Measurements from ENCODE around the gene SERPINA7. TPM values are rescaled to one million over a fixed set of nuclear protein-coding genes. Genes with fewer than 3 reads are reported as not detected.
A peak's percentile ranks its signal among the peaks of the same experiment; 100 is the strongest.

SERPINA7 gene
- total RNA-seq, 1 experiment from 2014 or later, result not detected

GRCh38 chrX:106039920-106040319 lies 1.4 kb upstream of the SERPINA7 start:
- POLR2A ChIA-PET, result no interaction called here
- H3K4me3 ChIP-seq (replicated peaks in 1 of 2; ENCODE audit: low read depth in 1 of 2, low read length in 2 of 2), result no peak overlapping the region
- peak; percentile 8 for DNase-seq (ENCODE audit: low read depth, low spot score)
- H3K27me3 ChIP-seq (ENCODE audit: insufficient read depth, low read length), result no peaks in the 10 kb centered on the region
- intact Hi-C loops (cut with micrococcal nuclease), result loop anchor here (5.0 kb wide), 1 partner anchor 357 kb away; no protein-coding TSS in a partner anchor
- TF ChIP-seq RAD21 (IDR thresholded peaks at IDR 0.05; ENCODE audit: low read depth) (peak; percentile 42; the same call in 1 of the 2 replicates), ZNF274 (IDR thresholded peaks at IDR 0.05; ENCODE audit: low read depth, low read length) (no peak)
- TF ChIP-seq, protein P1, sequence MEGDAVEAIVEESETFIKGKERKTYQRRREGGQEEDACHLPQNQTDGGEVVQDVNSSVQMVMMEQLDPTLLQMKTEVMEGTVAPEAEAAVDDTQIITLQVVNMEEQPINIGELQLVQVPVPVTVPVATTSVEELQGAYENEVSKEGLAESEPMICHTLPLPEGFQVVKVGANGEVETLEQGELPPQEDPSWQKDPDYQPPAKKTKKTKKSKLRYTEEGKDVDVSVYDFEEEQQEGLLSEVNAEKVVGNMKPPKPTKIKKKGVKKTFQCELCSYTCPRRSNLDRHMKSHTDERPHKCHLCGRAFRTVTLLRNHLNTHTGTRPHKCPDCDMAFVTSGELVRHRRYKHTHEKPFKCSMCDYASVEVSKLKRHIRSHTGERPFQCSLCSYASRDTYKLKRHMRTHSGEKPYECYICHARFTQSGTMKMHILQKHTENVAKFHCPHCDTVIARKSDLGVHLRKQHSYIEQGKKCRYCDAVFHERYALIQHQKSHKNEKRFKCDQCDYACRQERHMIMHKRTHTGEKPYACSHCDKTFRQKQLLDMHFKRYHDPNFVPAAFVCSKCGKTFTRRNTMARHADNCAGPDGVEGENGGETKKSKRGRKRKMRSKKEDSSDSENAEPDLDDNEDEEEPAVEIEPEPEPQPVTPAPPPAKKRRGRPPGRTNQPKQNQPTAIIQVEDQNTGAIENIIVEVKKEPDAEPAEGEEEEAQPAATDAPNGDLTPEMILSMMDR (IDR thresholded peaks at IDR 0.05 in 2 of 3, conservative IDR thresholded peaks at IDR 0.05 in 1 of 3; ENCODE audit: borderline replicate concordance in 1 of 3, insufficient read depth in 1 of 3, low read depth in 2 of 3, low read length in 2 of 3), result peak; percentile 21 to 46 (median 42); a peak in 4 of 6 replicates
- RAD21 ChIA-PET (ENCODE audit: low non-redundant PET in 1 of 2, low total read pairs in 2 of 2, uncharacterized antibody in 2 of 2, unreplicated experiment in 2 of 2), result interaction anchor here in 1 of 2 experiments (1.1 kb wide), 1 partner anchor 358 kb away, joined by 5 read pairs; no protein-coding TSS in a partner anchor
- H3K9me2 ChIP-seq (ENCODE audit: insufficient read depth), result no peaks in the 10 kb centered on the region
- H3K4me1 ChIP-seq (ENCODE audit: control insufficient read depth in 1 of 2, insufficient read depth in 2 of 2, low read length in 2 of 2), result no peaks in the 10 kb centered on the region
- no peaks in the 10 kb centered on the region for H3K9me3 ChIP-seq (ENCODE audit: control insufficient read depth in 1 of 2, insufficient read depth in 1 of 2, low read depth in 1 of 2, low read length in 2 of 2)
- no peak overlapping the region for H3K4me2 ChIP-seq (ENCODE audit: low read length)
- no peak overlapping the region for H3K27ac ChIP-seq (ENCODE audit: low read depth, low read length)
- H2AFZ ChIP-seq (ENCODE audit: low read depth, low read length, poor library complexity, severe bottlenecking), result no peak overlapping the region
- no peaks in the 10 kb centered on the region for H3K36me3 ChIP-seq (ENCODE audit: control insufficient read depth in 1 of 2, insufficient read depth in 2 of 2, low read length in 2 of 2)
- no peak overlapping the region for H3K9ac ChIP-seq (ENCODE audit: low read length)
- no peaks in the 10 kb centered on the region for H4K20me1 ChIP-seq (ENCODE audit: insufficient read depth)
- peak; percentile 80 for ATAC-seq
- CTCF ChIA-PET, result interaction anchor here (0.7 to 2.4 kb wide), 3 partner anchors 65 to 353 kb away, joined by 3 to 8 read pairs (median 4); no protein-coding TSS in a partner anchor
- BruUV-seq (replicated peaks), result no TSS peak
- H3K79me2 ChIP-seq (ENCODE audit: insufficient read depth, low read length), result no peaks in the 10 kb centered on the region

DNA sequence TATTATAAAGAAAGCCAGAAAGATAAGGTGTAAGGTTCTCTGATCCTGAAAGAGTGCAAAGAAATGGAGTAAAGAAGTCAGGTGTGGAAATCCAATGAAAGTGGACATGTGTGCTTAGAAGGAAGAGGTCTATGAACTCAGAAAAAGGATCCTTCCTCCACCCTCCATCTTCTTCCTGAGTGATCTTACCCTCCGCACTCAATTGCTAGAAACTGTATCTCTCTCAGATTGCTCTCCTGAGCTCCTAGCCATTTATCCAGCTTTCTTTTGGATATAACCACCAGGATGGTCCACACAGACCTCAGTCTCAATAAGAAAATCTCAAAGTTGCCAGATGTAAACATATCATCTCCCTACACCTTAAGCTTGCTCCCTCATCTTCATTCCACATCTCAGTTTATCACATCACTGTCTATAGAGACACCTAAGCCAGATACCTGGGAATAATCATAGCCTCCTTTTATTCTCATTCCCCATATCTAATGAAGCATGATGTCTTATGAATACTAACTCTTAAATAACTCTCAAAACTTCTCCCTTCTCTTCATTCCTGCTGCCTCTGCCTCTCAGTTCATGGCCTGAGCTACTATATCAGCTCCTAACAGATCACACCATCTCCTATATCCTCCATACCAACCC lies 573 bp downstream of the SERPINA7 start:
- Histone ChIP-seq H3K27ac (ENCODE audit: low read depth, low read length) (no peak overlapping the region), H3K36me3 (ENCODE audit: control insufficient read depth in 1 of 2, insufficient read depth in 2 of 2, low read length in 2 of 2) (no peaks in the 10 kb centered on the region), H2AFZ (ENCODE audit: low read depth, low read length, poor library complexity, severe bottlenecking) (no peak overlapping the region), H3K79me2 (ENCODE audit: insufficient read depth, low read length) (no peaks in the 10 kb centered on the region), H3K4me3 (replicated peaks in 1 of 2; ENCODE audit: low read depth in 1 of 2, low read length in 2 of 2) (no peak overlapping the region), H3K4me2 (ENCODE audit: low read length) (no peak overlapping the region), H3K9me3 (ENCODE audit: control insufficient read depth in 1 of 2, insufficient read depth in 1 of 2, low read depth in 1 of 2, low read length in 2 of 2) (no peaks in the 10 kb centered on the region), H3K9ac (ENCODE audit: low read length) (no peak overlapping the region), H4K20me1 (ENCODE audit: insufficient read depth) (no peaks in the 10 kb centered on the region), H3K27me3 (ENCODE audit: insufficient read depth, low read length) (no peaks in the 10 kb centered on the region), H3K4me1 (ENCODE audit: control insufficient read depth in 1 of 2, insufficient read depth in 2 of 2, low read length in 2 of 2) (no peaks in the 10 kb centered on the region), H3K9me2 (ENCODE audit: insufficient read depth) (no peaks in the 10 kb centered on the region)
- CTCF ChIA-PET, result no interaction called here
- POLR2A ChIA-PET, result no interaction called here
- ATAC-seq (no peak), DNase-seq (ENCODE audit: low read depth, low spot score) (no peak)
- no TSS peak for BruUV-seq (replicated peaks)
- TF ChIP-seq, protein P1 (IDR thresholded peaks at IDR 0.05 in 2 of 3, conservative IDR thresholded peaks at IDR 0.05 in 1 of 3; ENCODE audit: borderline replicate concordance in 1 of 3, insufficient read depth in 1 of 3, low read depth in 2 of 3, low read length in 2 of 3), result no peak
- TF ChIP-seq CBX3 (IDR thresholded peaks at IDR 0.05; ENCODE audit: low read depth) (no peak), ELF1 (IDR thresholded peaks at IDR 0.05; ENCODE audit: borderline replicate concordance, low read depth) (no peak), ZFX (IDR thresholded peaks at IDR 0.05) (no peak), RAD21 (IDR thresholded peaks at IDR 0.05; ENCODE audit: low read depth) (no peak), TCF7L2 (IDR thresholded peaks at IDR 0.05; ENCODE audit: borderline replicate concordance, extremely low read depth, insufficient read depth, insufficient read length) (no peak)
- TF ChIP-seq, protein P2, sequence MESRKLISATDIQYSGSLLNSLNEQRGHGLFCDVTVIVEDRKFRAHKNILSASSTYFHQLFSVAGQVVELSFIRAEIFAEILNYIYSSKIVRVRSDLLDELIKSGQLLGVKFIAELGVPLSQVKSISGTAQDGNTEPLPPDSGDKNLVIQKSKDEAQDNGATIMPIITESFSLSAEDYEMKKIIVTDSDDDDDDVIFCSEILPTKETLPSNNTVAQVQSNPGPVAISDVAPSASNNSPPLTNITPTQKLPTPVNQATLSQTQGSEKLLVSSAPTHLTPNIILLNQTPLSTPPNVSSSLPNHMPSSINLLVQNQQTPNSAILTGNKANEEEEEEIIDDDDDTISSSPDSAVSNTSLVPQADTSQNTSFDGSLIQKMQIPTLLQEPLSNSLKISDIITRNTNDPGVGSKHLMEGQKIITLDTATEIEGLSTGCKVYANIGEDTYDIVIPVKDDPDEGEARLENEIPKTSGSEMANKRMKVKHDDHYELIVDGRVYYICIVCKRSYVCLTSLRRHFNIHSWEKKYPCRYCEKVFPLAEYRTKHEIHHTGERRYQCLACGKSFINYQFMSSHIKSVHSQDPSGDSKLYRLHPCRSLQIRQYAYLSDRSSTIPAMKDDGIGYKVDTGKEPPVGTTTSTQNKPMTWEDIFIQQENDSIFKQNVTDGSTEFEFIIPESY (IDR thresholded peaks at IDR 0.05; ENCODE audit: extremely low read depth, insufficient replicate concordance, low read length), result no peak
- intact Hi-C loops (cut with micrococcal nuclease), result loop anchor here (5.0 kb wide), 1 partner anchor 359 kb away; no protein-coding TSS in a partner anchor
- RAD21 ChIA-PET (ENCODE audit: low non-redundant PET in 1 of 2, low total read pairs in 2 of 2, uncharacterized antibody in 2 of 2, unreplicated experiment in 2 of 2), result no interaction called here
